ENCODE measurements around the gene PLEKHM3.

GRCh38 chr2:208039376-208040110 is 14.2 kb upstream of the PLEKHM3 start:
- TF ChIP-seq POLR2A (IDR thresholded peaks at IDR 0.05; ENCODE audit: extremely low read depth, insufficient read length) (no peak), CTCF (IDR thresholded peaks at IDR 0.05; ENCODE audit: low read depth, low read length) (no peak), MYC (IDR thresholded peaks at IDR 0.05; ENCODE audit: low read depth, low read length) (no peak)
